A549 (cell line): Measurements from ENCODE around the gene RSRC1. TPM values are rescaled to one million over a fixed set of nuclear protein-coding genes. Genes with fewer than 3 reads are reported as not detected.
"Not testable (repeated sequence)": the region's sequence is repeated elsewhere in the genome, so short reads cannot be mapped to it uniquely, and the experiment has no call there.

Experiments used
- ATAC-seq, 2 experiments: fragments of 200-7000 bp in 1 of 2; fragments of >200 bp in 1 of 2; cut with Nextera tagmentation in 1 of 2; cut with Tn5 transposase in 1 of 2; 3 replicates each; pipeline versions ENCODE4 v1.8.0 to v1.9.1; 2018 to 2020; ENCODE audit warnings: mild to moderate bottlenecking in 1 of 2, moderate library complexity in 1 of 2
- CTCF ChIA-PET: fragments of 300-600 bp; sonication (Branson Sonifier 250); formaldehyde crosslinking; extraction: SDS; loops from one replicate; lab custom pipeline; 2021; ENCODE audit warnings: antibody characterized with exemption, inconsistent platforms; lab: Yijun Ruan, JAX
- POLR2A ChIA-PET: fragments of 350-600 bp; formaldehyde crosslinking; extraction: SDS; loops from one replicate; lab custom pipeline; 2021; ENCODE audit warnings: antibody characterized with exemption, inconsistent platforms; lab: Yijun Ruan, JAX
- DNase-seq, 2 experiments: peaks; one replicate each; pipeline versions ENCODE4 v3.0.0 to v3.0.0-alpha.2; 2011 to 2016; ENCODE audit warnings: low read depth in 1 of 2, low spot score in 1 of 2
- FAIRE-seq: peaks from 2 replicates; lab custom pipeline; 2011; peaks lifted over from hg19 to GRCh38; lab: Jason Lieb, UNC
- H3K27ac ChIP-seq, 2 experiments: fragments of >200 bp; sonication (Bioruptor Twin); formaldehyde crosslinking; 3 replicates each; pipeline ENCODE4 v1.5.1; 2016 to 2017
- H3K4me1 ChIP-seq: fragments of >200 bp; sonication (Bioruptor Twin); formaldehyde crosslinking; 3 replicates; pipeline ENCODE4 v1.6.1; 2016
- H3K4me2 ChIP-seq: fragments of >200 bp; sonication (Bioruptor Twin); formaldehyde crosslinking; 3 replicates; pipeline ENCODE4 v1.6.1; 2016
- H3K4me3 ChIP-seq: fragments of >200 bp; sonication (Bioruptor Twin); formaldehyde crosslinking; 3 replicates; pipeline ENCODE4 v1.5.1; 2016
- H3K9me3 ChIP-seq: fragments of >200 bp; sonication (Bioruptor Twin); formaldehyde crosslinking; 3 replicates; pipeline ENCODE4 v1.6.1; 2016
- BHLHE40 ChIP-seq: IDR thresholded peaks from 2 replicates; pipeline ENCODE4 v1.6.1; 2012; ENCODE audit warnings: low read depth, low read length, inconsistent platforms
- CEBPB ChIP-seq, 2 experiments: fragments of >200 bp in 1 of 2; sonication (Bioruptor Twin) in 1 of 2; formaldehyde crosslinking in 1 of 2; IDR thresholded peaks; 2 replicates each; pipeline ENCODE4 v1.6.1; 2012 to 2016
- CHD2 ChIP-seq: fragments of 150-350 bp; IDR thresholded peaks from 2 replicates; pipeline ENCODE4 v1.6.1; 2014; ENCODE audit warnings: low read length; ENCODE audit not compliant: partially characterized antibody
- EHF ChIP-seq: fragments of 250-450 bp; sonication (Bioruptor Pico); IDR thresholded peaks from 2 replicates; pipeline ENCODE4 v1.5.0; 2020; ENCODE audit warnings: mild to moderate bottlenecking
- EHMT2 ChIP-seq: fragments of 200-600 bp; sonication (generic); IDR thresholded peaks from 2 replicates; pipeline ENCODE4 v1.6.1; 2016; ENCODE audit warnings: antibody characterized with exemption, low read depth, mild to moderate bottlenecking, moderate library complexity
- EP300 ChIP-seq, 2 experiments: fragments of >200 bp; sonication (Bioruptor Twin); formaldehyde crosslinking; IDR thresholded peaks; 2 replicates in 1 of 2; 3 replicates in 1 of 2; pipeline ENCODE4 v1.6.1; 2016 to 2017
- ESRRA ChIP-seq: fragments of 150-350 bp; IDR thresholded peaks from 2 replicates; pipeline ENCODE4 v1.6.1; 2014; ENCODE audit warnings: mild to moderate bottlenecking, low read length, borderline replicate concordance
- FOSL2 ChIP-seq, 2 experiments: fragments of 450-650 bp in 1 of 2; fragments of >200 bp in 1 of 2; sonication (Bioruptor Twin) in 1 of 2; formaldehyde crosslinking; IDR thresholded peaks; 2 replicates each; pipeline versions ENCODE4 v1.5.0 to v1.6.1; 2016 to 2020; ENCODE audit warnings: mild to moderate bottlenecking in 1 of 2, moderate library complexity in 1 of 2
- HEYL ChIP-seq: fragments of 250-450 bp; sonication (Bioruptor Pico); IDR thresholded peaks from 2 replicates; pipeline ENCODE4 v1.8.0; 2021; ENCODE audit warnings: mild to moderate bottlenecking, moderate library complexity
- HOXB13 ChIP-seq: fragments of 250-450 bp; sonication (Bioruptor Pico); IDR thresholded peaks from 2 replicates; pipeline ENCODE4 v1.5.0; 2020; ENCODE audit warnings: low read depth, mild to moderate bottlenecking, moderate library complexity
- NPAS2 ChIP-seq: fragments of 250-450 bp; sonication (Bioruptor Pico); IDR thresholded peaks from 2 replicates; pipeline ENCODE4 v1.8.0; 2022; ENCODE audit warnings: mild to moderate bottlenecking, moderate library complexity, borderline replicate concordance
- RCOR1 ChIP-seq: fragments of 150-350 bp; IDR thresholded peaks from 2 replicates; pipeline ENCODE4 v1.6.1; 2014; ENCODE audit warnings: antibody characterized with exemption, low read length, low read depth
- RNF2 ChIP-seq: fragments of 200-600 bp; sonication (generic); IDR thresholded peaks from 2 replicates; pipeline ENCODE4 v1.6.1; 2016; ENCODE audit warnings: low read depth, mild to moderate bottlenecking, antibody characterized with exemption, moderate library complexity, borderline replicate concordance
- SMC3 ChIP-seq: fragments of >200 bp; sonication (Bioruptor Twin); formaldehyde crosslinking; IDR thresholded peaks from 3 replicates; pipeline ENCODE4 v1.6.1; 2018; ENCODE audit warnings: inconsistent platforms
- TFCP2L1 ChIP-seq: fragments of 250-450 bp; sonication (Bioruptor Pico); IDR thresholded peaks from 2 replicates; pipeline ENCODE4 v1.5.0; 2021; ENCODE audit warnings: mild to moderate bottlenecking
- ZFP36 ChIP-seq: fragments of 450-650 bp; IDR thresholded peaks from 2 replicates; pipeline ENCODE4 v1.6.1; 2014; ENCODE audit warnings: borderline replicate concordance; ENCODE audit not compliant: partially characterized antibody
- ZSCAN20 ChIP-seq: fragments of 250-450 bp; sonication (Bioruptor Pico); IDR thresholded peaks from 2 replicates; pipeline ENCODE4 v1.8.0; 2022; ENCODE audit warnings: mild to moderate bottlenecking, moderate library complexity
- WGBS: methylation state at CpG from one replicate; pipeline ENCODE4 v1.1.6; 2017; ENCODE audit errors: missing lambda C conversion rate; 5-methylcytosine and 5-hydroxymethylcytosine counted together
- polyA plus RNA-seq, 4 experiments: library from polyadenylated mRNA; depleted of rRNA in 3 of 4; stranded (reverse); fragments of >200 nt; fragmentation: RNase III in 1 of 4; extraction: RNeasy Plus Mini Kit Qiagen cat#74134 plus additional on column Dnase treatment in 1 of 4; gene quantifications; 2 replicates in 3 of 4; 3 replicates in 1 of 4; pipeline ENCODE4 v1.2.3, GENCODE V29; 2011 to 2017
- TF ChIP-seq, protein P1 (sequence below): fragments of 150-350 bp; IDR thresholded peaks from 2 replicates; pipeline ENCODE4 v1.6.1; 2014; ENCODE audit warnings: low read depth, mild to moderate bottlenecking, low read length
- TF ChIP-seq, protein P2 (sequence below): IDR thresholded peaks from 2 replicates; pipeline ENCODE4 v1.6.1; 2012
- TF ChIP-seq, protein P3 (sequence below): IDR thresholded peaks from 2 replicates; pipeline ENCODE4 v1.6.1; 2012; ENCODE audit warnings: low read depth, borderline replicate concordance

The RSRC1 gene
- polyA plus RNA-seq, 2 of the 4 experiments (the other 2 are of a cell fraction): 17.5 to 52.2 TPM

DNA sequence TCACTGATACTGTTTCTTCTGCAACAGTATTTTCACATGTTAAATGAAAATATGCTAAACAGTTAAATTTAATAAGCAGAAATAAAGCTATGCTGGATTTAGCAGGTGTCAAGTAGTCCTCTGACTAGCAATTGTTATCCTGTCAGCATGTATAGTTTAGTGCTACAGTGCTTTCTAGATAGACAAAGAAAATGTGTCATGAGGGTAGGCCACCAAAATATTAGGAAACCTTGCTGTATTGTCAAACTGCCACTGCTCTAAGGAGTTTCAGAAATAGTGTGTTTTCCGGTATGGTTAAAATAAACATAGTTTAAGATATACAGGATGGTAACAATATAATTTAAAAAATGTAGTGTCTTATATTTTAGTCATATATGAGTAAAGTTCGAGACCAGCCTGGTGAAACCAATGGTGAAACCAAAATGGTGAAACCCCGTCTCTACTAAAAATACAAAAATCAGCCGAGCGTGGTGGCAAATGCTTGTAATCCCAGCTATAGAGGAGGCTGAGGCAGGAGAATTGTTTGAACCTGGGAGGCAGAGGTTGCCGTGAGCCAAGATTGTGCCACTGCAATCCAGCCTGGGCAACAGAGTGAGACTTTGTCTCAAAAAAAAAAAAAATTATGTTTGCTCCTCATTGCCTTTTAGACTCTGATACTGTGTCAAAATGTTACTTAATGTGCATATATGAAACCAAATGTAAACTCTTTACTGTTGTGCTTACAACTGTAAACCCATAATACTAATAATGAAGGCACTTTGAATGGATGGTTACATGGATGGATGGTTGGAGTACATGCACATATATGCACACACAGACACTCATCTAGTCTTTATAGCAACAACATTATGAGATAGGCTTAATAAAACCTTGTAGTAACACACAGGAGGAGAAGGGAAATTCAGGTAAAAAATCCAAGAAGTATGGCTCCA, 204.8 kb downstream of the RSRC1 start:
- ChIA-PET POLR2A (interaction anchor here (0.6 kb wide), 1 partner anchor 19 kb away, joined by 3 read pairs; no protein-coding TSS in a partner anchor), CTCF (interaction anchor here (1.4 to 2.7 kb wide), 4 partner anchors 11 to 709 kb away, joined by 3 to 9 read pairs (median 5); partner anchors contain the start of gene RSRC1)
- FAIRE-seq (no peak), DNase-seq (no peak), ATAC-seq (no peak)
- H3K9me3 ChIP-seq: no peaks in the 10 kb centered on the region
- no peak overlapping the region for H3K27ac ChIP-seq
- TF ChIP-seq SMC3 (no peak), EP300 (IDR thresholded peaks at IDR 0.05) (no peak), EHF (CRISPR knock-in tag) (no peak), ESRRA (no peak), ZSCAN20 (CRISPR knock-in tag) (no peak), HOXB13 (CRISPR knock-in tag) (no peak), ZFP36 (no peak), FOSL2 (IDR thresholded peaks at IDR 0.05) (no peak), FOSL2 (CRISPR knock-in tag; IDR thresholded peaks at IDR 0.05) (no peak), RCOR1 (no peak), TFCP2L1 (CRISPR knock-in tag) (no peak), CEBPB (IDR thresholded peaks at IDR 0.05) (no peak), HEYL (CRISPR knock-in tag) (no peak), RNF2 (no peak), BHLHE40 (no peak), EHMT2 (no peak), CHD2 (no peak), NPAS2 (no peak)
- TF ChIP-seq, protein P1, sequence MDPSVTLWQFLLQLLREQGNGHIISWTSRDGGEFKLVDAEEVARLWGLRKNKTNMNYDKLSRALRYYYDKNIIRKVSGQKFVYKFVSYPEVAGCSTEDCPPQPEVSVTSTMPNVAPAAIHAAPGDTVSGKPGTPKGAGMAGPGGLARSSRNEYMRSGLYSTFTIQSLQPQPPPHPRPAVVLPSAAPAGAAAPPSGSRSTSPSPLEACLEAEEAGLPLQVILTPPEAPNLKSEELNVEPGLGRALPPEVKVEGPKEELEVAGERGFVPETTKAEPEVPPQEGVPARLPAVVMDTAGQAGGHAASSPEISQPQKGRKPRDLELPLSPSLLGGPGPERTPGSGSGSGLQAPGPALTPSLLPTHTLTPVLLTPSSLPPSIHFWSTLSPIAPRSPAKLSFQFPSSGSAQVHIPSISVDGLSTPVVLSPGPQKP: no peak
- TF ChIP-seq, protein P2, sequence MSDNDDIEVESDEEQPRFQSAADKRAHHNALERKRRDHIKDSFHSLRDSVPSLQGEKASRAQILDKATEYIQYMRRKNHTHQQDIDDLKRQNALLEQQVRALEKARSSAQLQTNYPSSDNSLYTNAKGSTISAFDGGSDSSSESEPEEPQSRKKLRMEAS: no peak
- TF ChIP-seq, protein P3, sequence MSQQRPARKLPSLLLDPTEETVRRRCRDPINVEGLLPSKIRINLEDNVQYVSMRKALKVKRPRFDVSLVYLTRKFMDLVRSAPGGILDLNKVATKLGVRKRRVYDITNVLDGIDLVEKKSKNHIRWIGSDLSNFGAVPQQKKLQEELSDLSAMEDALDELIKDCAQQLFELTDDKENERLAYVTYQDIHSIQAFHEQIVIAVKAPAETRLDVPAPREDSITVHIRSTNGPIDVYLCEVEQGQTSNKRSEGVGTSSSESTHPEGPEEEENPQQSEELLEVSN: no peak
- no peak overlapping the region for H3K4me2 ChIP-seq
- no peak overlapping the region for H3K4me3 ChIP-seq
- H3K4me1 ChIP-seq: no peaks in the 10 kb centered on the region
- 94% methylated on average over 6 of the region's 6 CpGs for WGBS

DNA sequence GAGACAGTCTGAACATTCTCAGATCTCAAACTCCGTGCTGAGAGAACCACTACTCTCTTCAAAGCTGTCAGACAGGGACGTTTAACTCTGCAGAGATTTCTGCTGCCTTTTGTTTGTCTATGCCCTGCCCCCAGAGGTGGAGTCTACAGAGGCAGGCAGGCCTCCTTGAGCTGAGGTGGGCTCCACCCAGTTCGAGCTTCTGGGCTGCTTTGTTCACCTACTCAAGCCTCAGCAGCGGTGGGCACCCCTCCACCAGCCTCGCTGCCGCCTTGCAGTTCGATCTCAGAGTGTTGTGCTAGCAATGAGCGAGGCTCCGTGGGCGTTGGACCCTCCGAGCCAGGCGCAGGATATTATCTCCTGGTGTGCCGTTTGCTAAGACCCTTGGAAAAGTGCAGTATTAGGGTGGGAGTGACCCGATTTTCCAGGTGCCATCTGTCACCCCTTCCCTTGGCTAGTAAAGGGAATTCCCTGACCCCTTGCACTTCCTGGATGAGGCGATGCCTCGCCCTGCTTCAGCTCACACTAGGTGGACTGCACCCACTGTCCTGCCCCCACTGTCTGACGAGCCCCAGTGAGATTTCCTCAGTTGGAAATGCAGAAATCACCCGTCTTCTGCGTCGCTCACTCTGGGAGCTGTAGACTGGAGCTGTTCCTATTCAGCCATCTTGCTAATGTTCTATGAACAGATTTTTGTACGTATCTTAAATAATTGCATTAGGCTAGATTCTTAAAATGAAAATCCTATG, 220.0 kb downstream of the RSRC1 start:
- CTCF ChIA-PET, FAIRE-seq, POLR2A ChIA-PET, H3K4me1 ChIP-seq, H3K9me3 ChIP-seq: not testable (repeated sequence)
- WGBS: 55% methylated on average over 18 of the region's 21 CpGs
- peak in 1 of 2 experiments; percentile 59; a peak in 3 of 6 replicates for ATAC-seq
- 0 out of 3 replicates have a peak overlapping the region, but pooled peaks have one; percentile 20 for H3K4me3 ChIP-seq
- peak in 1 of 2 experiments; percentile 7 for DNase-seq
- peak overlapping the region; percentile 21 for H3K4me2 ChIP-seq
- H3K27ac ChIP-seq: peak overlapping the region in 1 of 2 experiments; percentile 38; a peak in 3 of 6 replicates
